NOMO-1 treated with DMSO at 0.1 percent for 48 hours (cell line): ENCODE data around the gene NRARP.

ENCODE experiments used
- DNase-seq: peaks from one replicate; lab custom pipeline; 2025; ENCODE audit not compliant: unreplicated experiment; lab: John Stamatoyannopoulos, UW

NRARP gene

DNA sequence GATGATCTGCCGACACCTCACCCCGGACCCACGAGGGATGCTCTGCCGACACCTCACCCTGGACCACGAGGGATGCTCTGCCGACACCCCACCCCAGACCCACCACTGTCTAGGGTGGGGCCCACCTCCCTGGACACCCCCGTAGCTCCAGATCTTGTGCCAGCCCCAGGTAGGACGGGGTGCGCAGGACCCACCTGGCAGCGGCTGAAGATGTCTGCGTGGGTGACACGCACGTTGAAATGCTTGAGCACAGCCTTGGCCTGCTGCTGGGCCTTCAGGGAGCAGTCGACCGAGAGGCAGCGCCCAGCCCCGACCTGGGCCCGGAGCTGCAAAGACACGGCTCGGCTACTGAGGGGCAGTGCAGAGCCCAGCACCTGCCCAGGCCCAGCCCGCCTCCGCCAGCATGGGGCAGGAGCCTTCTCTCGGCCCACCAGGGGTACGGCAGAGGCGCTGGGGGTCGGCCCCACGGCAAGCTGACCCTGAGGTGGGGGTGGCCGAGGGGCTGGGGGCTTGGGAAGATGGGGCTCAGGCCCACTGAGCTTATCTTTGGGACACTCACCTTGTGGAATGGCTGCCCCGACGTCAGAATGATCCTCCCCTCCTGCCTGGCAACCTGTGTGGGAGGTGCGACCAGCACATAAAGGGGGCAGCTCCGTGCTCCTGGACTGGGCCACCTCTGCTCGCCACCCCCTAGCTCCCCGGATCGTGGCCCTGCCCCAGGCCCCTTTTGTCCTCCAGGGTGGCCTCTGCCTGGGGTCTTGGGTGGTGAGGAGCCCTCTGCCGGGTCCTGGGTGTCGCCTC, 21.7 kb upstream of the NRARP start:
- no peak for DNase-seq

- no peak for DNase-seq
These were observed 19.8 kb upstream of the NRARP start for GRCh38 chr9:137321726-137322361.

DNA sequence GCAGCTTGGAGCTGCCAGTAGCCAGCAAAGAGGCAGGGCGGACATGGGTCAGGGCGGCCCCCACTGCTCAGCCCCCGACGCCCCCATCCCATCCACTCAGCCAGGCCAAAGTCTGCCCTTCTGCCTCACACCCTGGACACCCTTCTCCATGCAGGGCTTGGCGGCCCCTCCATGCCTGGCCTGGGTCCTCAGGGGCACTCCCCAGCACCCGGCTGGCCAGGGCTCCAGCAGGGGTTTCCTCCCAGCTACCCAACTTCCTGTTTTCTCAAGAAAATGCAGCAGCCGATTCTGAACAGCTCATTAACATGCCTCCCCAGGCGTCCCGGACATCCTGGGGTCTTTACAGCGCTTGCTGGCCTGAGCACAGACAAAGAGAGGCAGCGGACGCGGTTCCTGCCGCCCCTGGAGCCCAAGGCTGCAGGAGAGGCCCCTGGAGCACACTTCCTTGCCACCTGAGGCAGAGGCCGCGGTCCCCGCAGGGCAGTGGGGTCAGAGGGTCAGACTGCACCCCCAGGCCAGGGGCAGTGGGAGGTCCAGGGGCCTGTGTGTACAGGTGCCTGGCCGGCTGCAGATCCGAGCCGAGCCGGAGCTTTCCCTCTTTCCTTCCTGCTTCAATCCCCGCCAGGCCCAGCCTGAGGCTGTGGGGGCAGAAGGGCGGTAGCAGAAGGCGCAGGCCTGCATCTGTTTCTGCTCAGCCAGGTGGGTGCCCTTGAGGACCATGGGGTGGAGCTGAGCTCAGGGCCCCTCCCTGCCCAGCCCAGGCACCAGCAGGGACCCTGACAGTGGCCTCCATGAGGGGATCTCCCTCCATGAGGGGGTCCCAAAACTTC, 18.7 kb upstream of the NRARP start:
- DNase-seq, result peak; percentile 62

GRCh38 chr9:137319739-137320551, 17.9 kb upstream of the NRARP start:
- no peak for DNase-seq

GRCh38 chr9:137319011-137319738, 17.1 kb upstream of the NRARP start:
- DNase-seq, result no peak

GRCh38 chr9:137318602-137319001, 16.5 kb upstream of the NRARP start:
- no peak for DNase-seq

GRCh38 chr9:137317718-137318511, 15.8 kb upstream of the NRARP start:
- no peak for DNase-seq

- no peak for DNase-seq
These were observed 15.1 kb upstream of the NRARP start for GRCh38 chr9:137317021-137317717.

DNA sequence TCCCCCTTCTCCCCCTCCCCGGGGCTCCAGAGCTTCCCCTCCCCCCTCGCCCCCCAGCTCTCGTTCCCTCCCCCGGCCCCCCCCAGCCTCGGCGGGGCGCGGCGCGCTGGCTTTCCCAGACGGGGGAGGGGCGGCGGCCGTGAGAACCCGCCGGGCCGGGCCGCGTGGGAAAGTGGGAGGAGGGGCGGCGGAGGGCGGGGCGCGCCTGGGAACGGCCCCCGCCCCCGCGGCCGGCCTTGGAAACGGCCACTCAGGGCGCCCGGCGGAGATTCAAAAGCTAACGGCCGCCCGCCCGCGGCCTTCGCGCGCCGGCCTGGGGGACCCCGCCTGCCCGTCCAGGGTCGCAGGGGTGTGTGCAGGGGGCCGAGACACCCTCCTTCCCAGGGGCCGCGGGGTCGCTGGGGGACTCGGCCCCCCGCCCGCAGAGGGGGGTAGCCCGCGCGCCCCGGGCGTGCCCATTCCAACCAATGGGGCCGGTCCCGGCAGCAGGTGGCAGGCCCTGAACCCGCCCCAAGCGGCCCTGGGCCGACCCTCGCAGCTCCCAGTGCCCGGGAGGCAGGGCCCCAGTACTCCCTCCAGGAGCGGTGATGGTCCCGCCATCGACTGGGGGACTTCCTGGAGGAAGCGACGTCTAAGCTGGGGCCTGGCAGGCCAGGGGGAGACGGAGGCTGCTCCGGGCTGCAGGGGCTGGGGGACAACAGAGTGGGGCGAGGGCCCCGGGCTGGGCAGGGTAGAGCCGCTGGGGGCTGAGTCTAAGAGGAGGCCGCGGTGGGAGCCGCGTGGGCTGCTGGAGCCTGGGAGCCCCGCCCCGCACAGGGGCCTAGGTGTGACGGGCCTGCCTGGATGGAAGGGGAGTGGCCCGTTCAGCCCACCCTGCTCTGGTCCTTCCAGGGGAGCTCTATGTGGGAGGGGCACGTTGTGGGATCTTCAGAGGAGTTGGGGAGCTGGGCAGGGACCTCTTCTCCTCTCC, 14.2 kb upstream of the NRARP start:
- DNase-seq, result no peak

DNA sequence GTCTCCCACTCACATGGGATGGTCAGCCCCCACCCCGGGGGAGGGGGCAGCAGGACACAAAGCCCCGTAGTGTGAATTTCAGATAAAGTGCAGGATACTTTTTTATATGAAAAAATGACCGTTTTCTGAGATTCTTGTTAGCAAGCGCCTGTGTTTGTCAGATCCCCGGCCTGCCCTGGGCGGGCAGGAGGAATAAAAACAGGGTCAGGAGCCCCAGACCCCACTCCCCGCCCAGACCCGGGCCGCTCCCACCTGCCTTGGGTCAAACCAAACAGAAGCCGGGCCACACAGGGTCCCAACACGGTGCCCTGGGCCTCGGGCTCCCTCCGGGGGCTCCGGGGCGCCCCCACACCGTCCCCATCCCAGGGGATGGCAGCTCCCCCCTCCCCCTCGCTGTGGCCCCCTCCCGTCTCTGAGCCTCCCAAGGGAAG, 13.5 kb upstream of the NRARP start:
- no peak for DNase-seq

GRCh38 chr9:137314561-137315560, 12.8 kb upstream of the NRARP start:
- DNase-seq, result no peak

DNA sequence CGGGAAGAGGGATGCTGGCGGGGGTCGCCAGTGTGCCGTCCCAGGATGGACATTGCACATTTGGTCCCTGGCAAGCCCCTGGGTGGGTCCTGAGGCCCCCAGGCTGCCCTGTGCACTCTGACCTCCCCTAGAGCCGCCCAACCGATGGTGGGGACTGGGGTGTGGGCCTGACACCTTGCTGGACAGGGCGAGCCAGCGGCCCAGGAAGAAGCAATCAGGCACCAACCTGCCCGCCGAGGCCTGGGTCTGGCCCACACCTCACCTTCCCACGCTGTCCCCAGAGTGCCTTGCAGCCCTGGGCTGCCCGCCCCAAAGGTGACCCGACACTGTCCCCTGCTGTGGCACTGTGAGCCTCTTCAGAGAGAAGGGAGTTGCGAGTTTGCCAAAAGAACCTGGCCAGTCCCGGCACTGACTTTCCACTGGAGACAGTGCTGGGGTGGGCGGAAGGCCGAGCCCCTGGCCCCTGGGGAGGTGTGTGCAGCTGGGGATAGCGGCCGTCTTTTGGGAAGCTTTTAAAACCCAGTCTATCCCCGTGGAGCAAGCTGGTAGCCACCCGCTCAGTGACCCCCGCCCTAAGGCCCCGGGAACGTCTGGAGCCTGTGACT, 12.0 kb upstream of the NRARP start:
- DNase-seq, result no peak

DNA sequence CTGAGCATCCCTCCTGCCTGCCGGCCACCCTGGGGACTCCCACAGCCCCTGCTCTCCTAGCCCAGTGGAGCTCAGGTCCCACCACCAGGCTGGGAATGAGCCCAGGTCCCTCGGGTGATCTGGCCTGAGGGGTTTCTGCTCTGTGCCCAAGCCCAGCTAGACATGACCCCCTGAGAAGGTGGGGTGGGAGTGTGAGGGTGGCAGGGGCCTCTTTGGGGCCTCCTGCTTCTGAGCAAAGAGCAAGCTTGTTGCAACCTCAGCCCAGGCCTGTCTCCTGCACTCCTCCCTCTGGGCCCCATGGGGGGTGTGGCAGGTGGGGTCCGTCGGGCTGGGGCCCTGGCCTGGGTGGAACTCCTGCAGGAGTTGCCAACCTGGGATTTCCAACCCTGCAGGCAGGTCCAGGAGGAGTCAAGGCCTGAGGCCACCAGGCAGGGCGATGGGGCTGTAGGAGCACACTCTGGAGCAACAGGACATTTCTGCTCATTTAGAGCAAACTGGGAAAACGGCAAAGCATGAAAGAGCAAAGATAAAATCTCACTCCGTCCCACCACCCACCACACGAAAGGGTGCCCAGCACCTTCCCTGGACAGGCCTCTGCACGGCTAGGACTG, 11.4 kb upstream of the NRARP start:
- no peak for DNase-seq

- no peak for DNase-seq
These were observed 10.8 kb upstream of the NRARP start for GRCh38 chr9:137312852-137313325.
